Neural cell (in vitro differentiated cells): Measurements from ENCODE around the gene SPTBN1. TPM values are rescaled to one million over a fixed set of nuclear protein-coding genes. Genes with fewer than 3 reads are reported as not detected.

ENCODE experiments used
- H2AFZ ChIP-seq: fragments of 200-600, 300-800 bp; sonication (generic), shearing (Covaris generic); 2 replicates; pipeline ENCODE4 v1.6.0; 2014; ENCODE audit warnings: low read depth, mild to moderate bottlenecking, antibody characterized with exemption, low read length, moderate library complexity
- H3F3A ChIP-seq: fragments of 200-600 bp; shearing (Covaris generic); 2 replicates; pipeline ENCODE4 v1.6.1; 2016; ENCODE audit warnings: mild to moderate bottlenecking, moderate library complexity, mixed read lengths, antibody characterized with exemption, low read length; ENCODE audit not compliant: insufficient read depth, poor library complexity, severe bottlenecking
- H3K27ac ChIP-seq: fragments of 200-600, 300-800 bp; sonication (generic), shearing (Covaris generic); 2 replicates; pipeline ENCODE4 v1.5.1; 2014; ENCODE audit warnings: mild to moderate bottlenecking, low read length, moderate library complexity
- H3K27me3 ChIP-seq: fragments of 300-800, 200-600 bp; sonication (generic), shearing (Covaris generic); 2 replicates; pipeline ENCODE4 v1.6.0; 2014; ENCODE audit warnings: mild to moderate bottlenecking, low read depth, low read length, moderate library complexity; ENCODE audit not compliant: insufficient read depth
- H3K36me3 ChIP-seq: fragments of 300-800, 200-600 bp; sonication (generic), shearing (Covaris generic); 2 replicates; pipeline ENCODE4 v1.5.1; 2014; ENCODE audit warnings: mild to moderate bottlenecking, antibody characterized with exemption, low read length, moderate library complexity; ENCODE audit not compliant: insufficient read depth
- H3K4me2 ChIP-seq: fragments of 300-800, 200-600 bp; sonication (generic), shearing (Covaris generic); 2 replicates; pipeline ENCODE4 v1.6.0; 2014; ENCODE audit warnings: mild to moderate bottlenecking, low read length
- H3K4me3 ChIP-seq: fragments of 300-800, 200-600 bp; sonication (generic), shearing (Covaris generic); 2 replicates; pipeline ENCODE4 v1.5.1; 2014; ENCODE audit warnings: mild to moderate bottlenecking, low read length, moderate library complexity
- H3K79me2 ChIP-seq: fragments of 200-600 bp; shearing (Covaris generic); replicated peaks from 2 replicates; pipeline ENCODE4 v1.6.0; 2014; ENCODE audit warnings: mild to moderate bottlenecking, low read length, moderate library complexity; ENCODE audit not compliant: insufficient read depth
- H3K9ac ChIP-seq: fragments of 300-800, 200-600 bp; sonication (generic), shearing (Covaris generic); 2 replicates; pipeline ENCODE4 v1.6.1; 2016; ENCODE audit warnings: mild to moderate bottlenecking, low read length, mixed read lengths
- H3K9me2 ChIP-seq: fragments of 200-600 bp; shearing (Covaris generic); 2 replicates; pipeline ENCODE4 v1.6.1; 2016; ENCODE audit warnings: mild to moderate bottlenecking, low read length, mixed read lengths; ENCODE audit not compliant: insufficient read depth
- H3K9me3 ChIP-seq: fragments of 200-600, 300-800 bp; sonication (generic), shearing (Covaris generic); 2 replicates; pipeline ENCODE4 v1.6.1; 2016; ENCODE audit warnings: mild to moderate bottlenecking, mixed run types, low read length, moderate library complexity, mixed read lengths
- H4K20me1 ChIP-seq: fragments of 200-600 bp; shearing (Covaris generic); 2 replicates; pipeline ENCODE4 v1.6.1; 2016; ENCODE audit warnings: mild to moderate bottlenecking, mixed run types; ENCODE audit not compliant: insufficient read depth
- CTCF ChIP-seq: fragments of 450-650 bp; IDR thresholded peaks from 2 replicates; pipeline ENCODE4 v1.5.1; 2014; ENCODE audit warnings: antibody characterized with exemption, mild to moderate bottlenecking, moderate library complexity; ENCODE audit not compliant: poor library complexity, severe bottlenecking
- EP300 ChIP-seq: fragments of 450-650 bp; conservative IDR thresholded peaks from 2 replicates; pipeline ENCODE4 v1.6.1; 2014; ENCODE audit warnings: antibody characterized with exemption, mild to moderate bottlenecking, moderate library complexity; ENCODE audit not compliant: poor library complexity, severe bottlenecking
- EZH2 ChIP-seq: fragments of 200-600, 300-800 bp; shearing (Covaris generic), sonication (generic); IDR thresholded peaks from 2 replicates; pipeline ENCODE4 v1.6.1; 2014; ENCODE audit warnings: antibody characterized with exemption, low read length, borderline replicate concordance, mild to moderate bottlenecking; ENCODE audit not compliant: insufficient read depth, poor library complexity, severe bottlenecking
- MXI1 ChIP-seq: fragments of 450-650 bp; conservative IDR thresholded peaks from 2 replicates; pipeline ENCODE4 v1.6.1; 2014; ENCODE audit warnings: antibody characterized with exemption, mild to moderate bottlenecking; ENCODE audit not compliant: poor library complexity, severe bottlenecking
- POLR2AphosphoS5 ChIP-seq: IDR thresholded peaks from 2 replicates; pipeline ENCODE4 v1.6.1; 2012
- RAD21 ChIP-seq: fragments of 450-650 bp; conservative IDR thresholded peaks from 2 replicates; pipeline ENCODE4 v1.6.1; 2014; ENCODE audit warnings: antibody characterized with exemption, mild to moderate bottlenecking, moderate library complexity
- SMC3 ChIP-seq: fragments of 450-650 bp; conservative IDR thresholded peaks from 2 replicates; pipeline ENCODE4 v1.6.1; 2014; ENCODE audit warnings: antibody characterized with exemption, mild to moderate bottlenecking, moderate library complexity; ENCODE audit not compliant: poor library complexity
- polyA plus RNA-seq: library from polyadenylated mRNA; depleted of rRNA; stranded (reverse); fragments of >200 nt; gene quantifications from 2 replicates; pipeline ENCODE4 v1.2.3, GENCODE V29; 2014
- TF ChIP-seq, protein P1 (sequence below): IDR thresholded peaks from 2 replicates; pipeline ENCODE4 v1.6.1; 2012; ENCODE audit warnings: borderline replicate concordance

SPTBN1 gene
- polyA plus RNA-seq, 1 donor from 2014 or later, result 92.1 TPM

- H3K9ac ChIP-seq, result no peak overlapping the region
- no peak overlapping the region for H3K4me2 ChIP-seq
- no peak overlapping the region for H3K4me3 ChIP-seq
- no peaks in the 10 kb centered on the region for H4K20me1 ChIP-seq
- H3K36me3 ChIP-seq, result peaks cover 11% of the 10 kb centered on the region
- no peaks in the 10 kb centered on the region for H3K9me3 ChIP-seq
- no peak for TF ChIP-seq MXI1
- no peak for TF ChIP-seq EZH2
- no peak for TF ChIP-seq RAD21
- no peaks in the 10 kb centered on the region for H3K79me2 ChIP-seq
- no peaks in the 10 kb centered on the region for H3K27me3 ChIP-seq
- H3K9me2 ChIP-seq, result no peaks in the 10 kb centered on the region
- H2AFZ ChIP-seq, result no peak overlapping the region
- no peaks in the 10 kb centered on the region for H3F3A ChIP-seq
- H3K27ac ChIP-seq, result no peak overlapping the region
Observed at GRCh38 chr2:54656863-54657262, 200.7 kb downstream of the SPTBN1 start.

DNA sequence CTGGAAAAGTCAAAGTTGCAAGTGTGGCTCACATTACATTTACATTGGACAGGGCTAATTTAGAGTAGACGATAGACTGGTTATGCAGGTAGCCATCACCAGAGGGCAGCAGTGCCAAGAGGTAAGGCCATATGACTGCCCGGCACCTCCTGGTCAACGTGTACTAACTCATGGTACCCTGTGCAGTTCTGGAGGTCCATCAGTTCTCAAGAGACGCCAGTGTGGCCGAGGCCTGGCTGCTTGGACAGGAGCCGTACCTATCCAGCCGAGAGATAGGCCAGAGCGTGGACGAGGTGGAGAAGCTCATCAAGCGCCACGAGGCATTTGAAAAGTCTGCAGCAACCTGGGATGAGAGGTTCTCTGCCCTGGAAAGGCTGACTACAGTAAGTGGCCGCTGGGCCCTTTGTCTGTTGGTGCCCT, 201.5 kb downstream of the SPTBN1 start:
- Histone ChIP-seq H3K9me3 (no peaks in the 10 kb centered on the region), H3K9me2 (no peaks in the 10 kb centered on the region), H3K4me2 (no peak overlapping the region), H3K79me2 (no peaks in the 10 kb centered on the region), H3K27ac (no peak overlapping the region), H3K9ac (no peak overlapping the region), H3F3A (no peaks in the 10 kb centered on the region), H2AFZ (no peak overlapping the region), H3K27me3 (no peaks in the 10 kb centered on the region), H3K4me3 (no peak overlapping the region), H4K20me1 (no peaks in the 10 kb centered on the region), H3K36me3 (peaks cover 6% of the 10 kb centered on the region)
- TF ChIP-seq EP300 (no peak), POLR2AphosphoS5 (no peak), SMC3 (peak; percentile 58), CTCF (peak; percentile 51), RAD21 (peak; percentile 52)
- TF ChIP-seq, protein P1, sequence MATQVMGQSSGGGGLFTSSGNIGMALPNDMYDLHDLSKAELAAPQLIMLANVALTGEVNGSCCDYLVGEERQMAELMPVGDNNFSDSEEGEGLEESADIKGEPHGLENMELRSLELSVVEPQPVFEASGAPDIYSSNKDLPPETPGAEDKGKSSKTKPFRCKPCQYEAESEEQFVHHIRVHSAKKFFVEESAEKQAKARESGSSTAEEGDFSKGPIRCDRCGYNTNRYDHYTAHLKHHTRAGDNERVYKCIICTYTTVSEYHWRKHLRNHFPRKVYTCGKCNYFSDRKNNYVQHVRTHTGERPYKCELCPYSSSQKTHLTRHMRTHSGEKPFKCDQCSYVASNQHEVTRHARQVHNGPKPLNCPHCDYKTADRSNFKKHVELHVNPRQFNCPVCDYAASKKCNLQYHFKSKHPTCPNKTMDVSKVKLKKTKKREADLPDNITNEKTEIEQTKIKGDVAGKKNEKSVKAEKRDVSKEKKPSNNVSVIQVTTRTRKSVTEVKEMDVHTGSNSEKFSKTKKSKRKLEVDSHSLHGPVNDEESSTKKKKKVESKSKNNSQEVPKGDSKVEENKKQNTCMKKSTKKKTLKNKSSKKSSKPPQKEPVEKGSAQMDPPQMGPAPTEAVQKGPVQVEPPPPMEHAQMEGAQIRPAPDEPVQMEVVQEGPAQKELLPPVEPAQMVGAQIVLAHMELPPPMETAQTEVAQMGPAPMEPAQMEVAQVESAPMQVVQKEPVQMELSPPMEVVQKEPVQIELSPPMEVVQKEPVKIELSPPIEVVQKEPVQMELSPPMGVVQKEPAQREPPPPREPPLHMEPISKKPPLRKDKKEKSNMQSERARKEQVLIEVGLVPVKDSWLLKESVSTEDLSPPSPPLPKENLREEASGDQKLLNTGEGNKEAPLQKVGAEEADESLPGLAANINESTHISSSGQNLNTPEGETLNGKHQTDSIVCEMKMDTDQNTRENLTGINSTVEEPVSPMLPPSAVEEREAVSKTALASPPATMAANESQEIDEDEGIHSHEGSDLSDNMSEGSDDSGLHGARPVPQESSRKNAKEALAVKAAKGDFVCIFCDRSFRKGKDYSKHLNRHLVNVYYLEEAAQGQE, result no peak

DNA sequence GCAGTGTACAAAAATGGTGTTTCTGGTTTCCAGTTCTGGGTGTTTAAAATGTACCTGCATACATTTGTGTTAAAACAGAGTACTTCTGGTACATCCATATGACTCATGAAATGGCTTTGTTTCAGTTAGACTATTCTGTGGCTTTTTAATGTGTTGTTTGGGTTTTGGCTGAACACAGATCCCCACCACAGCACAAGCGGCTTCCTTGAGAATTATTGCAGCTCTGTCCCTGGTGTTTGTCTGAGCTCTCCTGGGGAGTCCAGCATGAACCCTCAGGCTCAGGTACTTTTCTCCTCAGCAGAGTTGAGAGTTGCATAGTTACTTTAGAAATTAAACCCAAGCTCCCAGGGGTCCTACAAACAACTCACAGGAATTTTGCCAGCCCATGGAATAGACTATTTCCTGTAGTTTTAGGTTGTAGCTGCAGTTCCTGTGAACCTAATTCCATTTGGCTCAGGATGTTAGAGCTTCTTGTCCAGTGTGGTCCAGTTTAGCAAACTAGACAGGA, 202.5 kb downstream of the SPTBN1 start:
- no peak overlapping the region for H3K27ac ChIP-seq
- no peak for TF ChIP-seq SMC3
- TF ChIP-seq EP300, result no peak
- H2AFZ ChIP-seq, result no peak overlapping the region
- no peaks in the 10 kb centered on the region for H3F3A ChIP-seq
- no peak overlapping the region for H3K4me3 ChIP-seq
- no peaks in the 10 kb centered on the region for H4K20me1 ChIP-seq
- H3K9me3 ChIP-seq, result no peaks in the 10 kb centered on the region
- H3K4me2 ChIP-seq, result no peak overlapping the region
- no peaks in the 10 kb centered on the region for H3K27me3 ChIP-seq
- no peaks in the 10 kb centered on the region for H3K9me2 ChIP-seq
- no peaks in the 10 kb centered on the region for H3K79me2 ChIP-seq
- H3K9ac ChIP-seq, result no peak overlapping the region
- peaks cover 5% of the 10 kb centered on the region for H3K36me3 ChIP-seq
